T-helper 2 cell treated with Interferon-gamma antibody and Interleukin-4, amounts not matched to agents 100 ng/mL and 5 ng/mL, for 36 hours (primary cell): ENCODE measurements around the gene CWC15. TPM values are rescaled to one million over a fixed set of nuclear protein-coding genes. Genes with fewer than 3 reads are reported as not detected.
"Not testable (repeated sequence)": the region's sequence is repeated elsewhere in the genome, so short reads cannot be mapped to it uniquely, and the experiment has no call there.

Experiments
- intact Hi-C: fragments of 100-400 bp; cut with micrococcal nuclease; formaldehyde crosslinking; loops from one replicate; pipeline ENCODE4 v1.15.1; 2023
- total RNA-seq: library from RNA; stranded (reverse); gene quantifications from 2 replicates; pipeline ENCODE4 v1.2.3, GENCODE V29; 2022

Gene CWC15
- total RNA-seq, 1 donor from 2014 or later, result 69.0 TPM

GRCh38 chr11:94922321-94923003 is 50.9 kb downstream of the CWC15 start:
- intact Hi-C loops, result no loop called here

- intact Hi-C loops, result no loop called here
Observed at GRCh38 chr11:94920311-94920710, 53.0 kb downstream of the CWC15 start.

- intact Hi-C loops, result not testable (repeated sequence)
Observed at GRCh38 chr11:94913718-94914394, 59.5 kb downstream of the CWC15 start.

- intact Hi-C loops, result no loop called here
Observed at GRCh38 chr11:94912806-94913205, 60.5 kb downstream of the CWC15 start.

Other genes starting within 250 kb of the CWC15 start
- 4.4 and 5.0 TPM in 2 replicates for gene AMOTL1, start 205.2 kb downstream of the CWC15 start, total RNA-seq
- 0.39 and 0.45 TPM in 2 replicates for gene KDM4D, start 153 bp upstream of the CWC15 start, total RNA-seq
- not detected in 2 replicates for gene KDM4E, start 51.7 kb upstream of the CWC15 start, total RNA-seq
- not detected in 2 replicates for gene KDM4F, start 75.9 kb upstream of the CWC15 start, total RNA-seq
- 33.3 and 33.4 TPM in 2 replicates for gene SRSF8, start 93.4 kb upstream of the CWC15 start, total RNA-seq
- gene ENDOD1, start 116.3 kb upstream of the CWC15 start, total RNA-seq, result 19.9 and 20.2 TPM in 2 replicates